GF-D8 (cell line): ENCODE measurements around the gene GNAT1.
"Not testable (repeated sequence)": the region's sequence is repeated elsewhere in the genome, so short reads cannot be mapped to it uniquely, and the experiment has no call there.

Source experiments
- DNase-seq: peaks from one replicate; lab custom pipeline; 2025; lab: John Stamatoyannopoulos, UW

The GNAT1 gene

GRCh38 chr3:50242851-50243542 is 51.6 kb downstream of the GNAT1 start:
- peak; percentile 92 for DNase-seq

DNA sequence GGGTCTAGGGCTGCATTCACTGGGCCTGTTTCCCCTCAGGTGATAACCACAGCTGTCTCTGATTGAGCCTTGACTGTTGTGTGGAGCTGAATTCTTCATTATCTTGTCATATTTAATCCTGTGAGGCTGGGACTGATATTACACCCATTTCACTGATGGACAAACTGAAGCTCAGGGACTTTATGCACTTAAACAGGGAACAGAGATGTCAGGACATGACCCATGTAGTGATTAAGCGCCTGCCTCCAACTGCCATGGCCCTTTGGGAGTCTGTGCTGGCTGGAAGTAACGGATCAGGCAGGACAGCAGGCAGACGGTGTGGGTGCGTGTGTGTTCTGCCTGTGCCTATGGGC is 52.1 kb downstream of the GNAT1 start:
- no peak for DNase-seq

- DNase-seq = not testable (repeated sequence)
These were observed 53.4 kb downstream of the GNAT1 start for GRCh38 chr3:50244813-50245212.

GRCh38 chr3:50245251-50245745 is 53.9 kb downstream of the GNAT1 start:
- DNase-seq = no peak

DNA sequence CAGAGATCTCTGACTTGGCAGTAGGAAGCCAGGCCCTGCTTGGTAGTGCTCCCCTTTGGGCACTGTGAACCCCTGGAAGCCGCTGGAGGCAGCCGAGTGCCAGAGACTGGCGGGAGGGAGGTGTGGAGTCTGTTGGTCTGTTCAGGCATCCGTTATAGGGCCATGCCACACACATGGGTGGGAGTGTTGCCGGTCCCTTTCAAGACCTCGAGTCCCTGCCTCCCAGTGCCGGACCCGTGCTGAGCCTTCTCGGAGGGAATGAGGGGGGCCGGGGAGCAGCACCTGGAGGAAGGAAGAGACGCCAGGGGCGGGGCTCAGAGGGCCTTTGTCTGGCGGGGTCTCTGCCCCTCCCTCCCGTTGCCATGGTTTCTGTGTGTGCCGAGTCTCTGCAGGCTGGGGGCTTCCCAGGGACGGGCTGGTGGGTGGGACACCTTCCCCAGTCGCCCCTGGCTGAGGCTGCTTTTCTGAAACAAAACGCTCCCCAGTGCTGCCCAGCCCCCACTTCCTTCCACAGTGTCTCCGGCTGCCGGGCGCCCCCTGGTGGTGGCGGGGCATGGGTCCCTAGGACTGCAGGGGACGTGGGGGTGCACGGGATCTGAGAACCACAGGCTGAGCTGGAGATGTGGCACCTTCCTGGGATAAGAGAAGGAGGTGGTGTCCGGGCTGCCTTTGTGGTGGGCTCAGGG is 54.6 kb downstream of the GNAT1 start:
- DNase-seq = peak; percentile 70

DNA sequence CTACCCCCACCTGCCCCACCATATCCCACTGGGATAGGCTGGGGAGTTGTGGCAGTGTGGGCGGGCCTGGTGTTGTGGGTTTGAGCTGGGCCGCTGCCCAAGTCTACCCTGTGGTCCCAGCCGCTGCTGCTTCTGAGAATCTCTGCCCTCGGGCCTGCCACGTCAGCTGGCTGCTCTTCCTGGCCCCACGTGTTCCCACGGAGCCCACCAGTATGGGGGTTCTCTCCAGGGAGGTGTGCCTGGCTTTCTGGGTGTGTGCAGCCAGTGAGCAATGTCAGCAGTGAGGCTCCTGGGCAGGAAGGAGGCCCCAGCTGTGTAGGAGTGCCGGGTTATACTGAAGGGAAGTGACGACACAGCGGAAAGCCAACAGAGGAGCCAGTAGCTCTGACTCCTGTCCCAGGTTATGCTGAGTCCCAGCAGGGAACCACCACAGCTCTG is 55.1 kb downstream of the GNAT1 start:
- DNase-seq = peak; percentile 93
